Amygdala (tissue), 56 donors: ENCODE measurements around the gene ASMTL.
"Not testable (repeated sequence)": the region's sequence is repeated elsewhere in the genome, so short reads cannot be mapped to it uniquely, and the experiment has no call there.

ENCODE experiments used
- DNase-seq, 56 donors: peaks; one replicate each; lab custom pipeline; 2025; lab: John Stamatoyannopoulos, UW

ASMTL gene

DNA sequence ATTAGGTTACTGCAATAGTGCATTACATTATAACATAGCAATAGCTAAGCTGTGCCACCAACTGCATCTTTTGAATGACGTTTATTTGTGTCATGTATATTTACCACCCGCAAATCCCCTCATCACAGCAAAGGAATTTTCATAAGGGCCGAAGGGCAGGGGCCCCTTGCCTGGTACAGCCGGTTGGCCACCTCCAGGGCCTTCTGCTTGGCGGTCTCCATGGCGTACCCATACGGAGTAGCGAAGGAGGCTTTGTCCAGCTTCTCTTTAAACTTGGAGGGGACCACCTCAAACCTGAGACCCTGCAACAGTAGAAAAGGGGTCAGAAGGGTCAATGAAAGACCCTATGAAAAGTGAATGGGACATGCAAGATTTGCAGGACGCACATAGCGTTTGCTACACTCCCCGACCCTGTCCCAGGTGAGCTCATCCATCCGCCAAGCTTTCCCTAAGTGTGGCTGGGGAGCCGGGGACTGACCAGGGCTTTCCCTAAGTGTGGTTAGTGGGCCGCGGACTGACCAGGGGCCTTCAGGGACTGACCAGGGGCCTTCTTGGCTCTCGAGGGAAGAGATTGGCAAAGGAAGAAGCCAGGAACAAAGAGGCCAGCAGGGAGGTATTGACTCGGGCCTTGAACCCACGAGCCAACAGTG is 10.6 kb downstream of the ASMTL start:
- DNase-seq = no peak

DNA sequence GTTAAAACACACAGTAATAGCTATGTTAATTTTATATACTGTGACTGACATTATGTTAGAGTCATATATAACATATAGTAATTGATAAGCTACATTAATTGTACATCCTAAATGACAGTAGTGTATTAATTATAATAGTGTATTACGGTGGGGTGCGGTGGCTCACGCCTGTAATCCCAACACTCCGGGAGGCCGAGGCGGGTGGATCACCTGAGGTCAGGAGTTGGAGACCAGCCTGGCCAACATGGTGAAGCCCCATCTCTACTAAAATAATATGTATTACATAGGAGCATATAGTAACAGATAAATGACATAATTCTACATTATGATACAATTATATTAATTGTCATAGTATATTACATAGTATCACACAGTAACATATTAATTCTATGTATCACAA is 12.2 kb downstream of the ASMTL start:
- no peak for DNase-seq

DNA sequence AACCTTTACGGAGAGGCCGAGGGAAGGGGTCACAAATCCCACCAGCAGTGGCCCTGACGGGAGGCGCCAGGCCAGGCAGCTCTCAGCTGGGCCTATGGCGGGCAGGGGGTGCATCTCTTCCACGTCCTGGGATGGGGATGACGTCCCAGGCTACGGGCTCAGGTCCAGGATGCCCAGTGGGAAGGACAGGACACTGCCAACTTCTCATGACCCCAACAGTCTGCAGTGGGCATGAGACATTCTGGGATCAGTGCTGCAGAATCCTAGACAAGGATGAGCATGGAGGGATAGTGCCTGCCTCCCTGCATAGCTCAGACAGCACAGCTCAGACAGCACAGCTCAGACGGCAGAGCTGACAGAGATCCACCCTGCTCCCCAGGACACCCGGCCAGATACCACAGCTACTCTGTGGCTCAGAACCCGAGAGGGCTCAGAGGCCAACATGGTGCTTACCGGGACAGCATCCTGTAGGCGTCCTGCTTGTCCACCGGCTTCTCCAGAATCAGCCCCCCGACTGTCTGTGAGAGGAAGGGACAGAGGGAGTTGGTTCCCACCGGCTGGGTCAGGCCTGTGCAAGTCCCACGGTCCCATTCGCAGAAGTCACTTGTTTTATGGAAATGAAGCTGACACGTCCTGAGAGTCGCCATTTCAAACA is 17.3 kb downstream of the ASMTL start:
- no peak for DNase-seq

DNA sequence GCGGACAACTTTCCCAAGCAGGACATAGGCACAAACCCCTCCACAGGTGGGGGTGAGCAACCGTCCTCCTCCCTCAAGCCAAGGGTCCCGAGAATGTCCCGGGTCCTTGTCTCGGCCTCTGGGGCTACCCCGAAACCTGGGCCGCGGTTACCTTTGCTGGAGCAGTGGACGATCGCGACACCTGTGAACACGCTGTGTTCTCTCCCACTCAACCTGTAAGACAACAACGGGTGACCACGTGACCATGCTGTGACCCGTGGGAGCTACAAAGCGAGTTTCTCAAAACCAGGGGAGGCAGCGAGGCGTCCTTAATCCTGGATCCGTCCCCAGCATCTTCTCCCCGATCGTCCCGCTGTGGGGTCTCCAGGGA is 17.9 kb downstream of the ASMTL start:
- no peak for DNase-seq

DNA sequence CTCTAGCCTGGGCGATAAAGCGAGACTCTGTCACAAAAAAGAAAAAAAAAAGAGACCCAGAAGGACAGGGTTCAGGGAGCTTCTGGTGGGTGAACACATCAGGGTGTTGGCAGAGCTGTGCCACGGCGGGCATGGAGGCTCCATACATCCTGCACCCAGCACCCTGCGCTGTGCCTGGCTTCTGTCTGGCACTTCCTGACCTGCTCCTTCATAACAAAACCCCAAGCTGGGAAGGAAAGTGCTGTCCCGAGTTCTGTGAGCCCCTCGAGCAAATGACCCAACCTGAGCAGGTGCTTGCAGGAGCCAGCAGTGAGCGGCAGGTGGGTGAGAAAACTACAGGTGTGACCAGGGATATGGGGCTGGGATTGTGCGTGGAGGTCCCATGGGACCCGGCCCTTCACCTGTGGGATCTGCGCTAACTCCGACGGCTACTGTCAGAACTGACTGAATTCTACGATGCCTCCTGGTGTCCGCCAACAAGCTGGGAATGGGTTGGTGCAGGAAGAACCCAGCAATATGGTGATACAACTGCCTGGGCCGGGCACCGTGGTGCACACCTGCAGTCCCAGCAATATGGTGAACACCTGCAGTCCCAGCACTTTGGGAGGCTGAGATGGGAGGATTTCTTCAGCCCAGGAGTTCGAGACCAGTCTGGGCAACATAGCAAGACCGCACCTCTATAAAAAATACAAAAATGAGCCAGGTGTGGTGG is 18.9 kb downstream of the ASMTL start:
- no peak for DNase-seq

DNA sequence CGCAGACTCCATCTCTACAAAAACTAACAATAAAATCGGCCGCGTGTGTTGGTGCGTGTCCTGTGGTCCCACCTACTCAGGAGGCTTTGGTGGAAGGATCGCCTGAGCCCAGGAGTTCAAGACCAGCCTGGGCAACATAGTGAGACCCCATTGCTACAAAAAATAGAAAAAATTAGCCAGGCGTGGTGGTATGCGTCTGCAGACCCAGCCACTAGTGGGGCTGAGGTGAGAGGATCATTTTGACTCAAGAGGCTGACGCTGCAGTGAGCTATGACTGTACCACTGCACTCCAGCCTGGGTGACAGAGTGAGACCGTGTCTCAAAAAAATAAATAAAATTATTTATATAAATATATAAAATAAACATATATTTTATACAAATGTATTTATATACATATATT is 22.3 kb downstream of the ASMTL start:
- no peak for DNase-seq

DNA sequence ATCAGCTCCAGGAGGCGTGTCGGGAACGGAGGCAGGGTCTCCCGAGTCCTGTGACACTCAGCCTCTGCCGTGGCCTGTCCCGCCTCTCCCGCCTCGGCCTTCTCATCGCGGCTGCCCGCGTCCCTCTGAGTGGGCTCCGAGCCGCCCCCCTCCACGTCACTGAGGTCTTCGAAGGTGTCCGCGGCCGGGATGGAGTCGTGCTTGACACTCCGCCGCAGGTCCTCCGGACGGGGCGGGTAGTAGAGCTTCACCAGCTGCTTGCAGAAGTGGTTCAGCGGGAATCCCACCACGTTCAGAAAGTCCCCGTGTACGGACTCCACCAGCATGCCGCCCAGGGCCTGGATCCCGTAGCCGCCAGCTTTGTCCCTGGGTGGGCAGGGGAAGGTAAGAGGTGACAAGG is 25.0 kb downstream of the ASMTL start:
- DNase-seq = no peak

DNA sequence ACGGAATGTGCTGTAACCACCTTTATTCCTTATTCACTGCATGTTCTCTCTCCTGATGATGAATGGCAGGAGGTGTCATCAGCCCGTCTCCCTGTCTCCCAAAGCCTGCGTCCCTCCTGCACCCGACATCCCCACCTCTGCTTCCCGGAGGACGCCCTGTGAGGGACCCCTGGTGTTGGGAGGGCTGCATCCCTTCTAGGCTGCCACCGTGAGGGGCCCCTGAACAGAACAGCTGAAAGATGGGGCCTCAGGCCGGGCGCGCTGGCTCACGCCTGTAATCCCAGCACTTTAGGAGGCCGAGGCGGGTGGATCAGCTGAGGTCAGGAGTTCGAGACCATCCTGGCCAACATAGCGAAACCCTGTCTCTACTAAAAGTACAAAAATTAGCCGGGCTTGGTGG is 26.4 kb downstream of the ASMTL start:
- DNase-seq = not testable (repeated sequence)

DNA sequence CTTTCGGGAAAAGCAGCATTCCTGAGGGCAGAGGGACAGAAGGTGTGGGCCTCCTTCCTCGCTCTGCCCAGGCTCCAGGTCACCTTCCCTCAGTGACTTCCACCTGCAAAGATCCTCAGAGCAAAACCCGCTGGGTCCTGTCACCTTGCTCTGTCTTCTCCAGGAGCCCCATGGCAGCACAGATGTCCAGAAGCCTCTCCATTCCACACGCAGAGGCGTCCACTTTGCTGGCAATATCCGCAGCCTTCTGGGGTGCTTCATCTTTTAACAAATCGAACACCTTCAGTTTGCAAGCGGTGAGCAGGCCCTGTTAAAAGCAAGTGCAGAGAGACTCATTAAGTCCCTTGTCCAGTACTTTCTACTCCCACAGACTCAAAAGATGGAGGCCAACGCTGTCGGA is 27.3 kb downstream of the ASMTL start:
- no peak for DNase-seq

DNA sequence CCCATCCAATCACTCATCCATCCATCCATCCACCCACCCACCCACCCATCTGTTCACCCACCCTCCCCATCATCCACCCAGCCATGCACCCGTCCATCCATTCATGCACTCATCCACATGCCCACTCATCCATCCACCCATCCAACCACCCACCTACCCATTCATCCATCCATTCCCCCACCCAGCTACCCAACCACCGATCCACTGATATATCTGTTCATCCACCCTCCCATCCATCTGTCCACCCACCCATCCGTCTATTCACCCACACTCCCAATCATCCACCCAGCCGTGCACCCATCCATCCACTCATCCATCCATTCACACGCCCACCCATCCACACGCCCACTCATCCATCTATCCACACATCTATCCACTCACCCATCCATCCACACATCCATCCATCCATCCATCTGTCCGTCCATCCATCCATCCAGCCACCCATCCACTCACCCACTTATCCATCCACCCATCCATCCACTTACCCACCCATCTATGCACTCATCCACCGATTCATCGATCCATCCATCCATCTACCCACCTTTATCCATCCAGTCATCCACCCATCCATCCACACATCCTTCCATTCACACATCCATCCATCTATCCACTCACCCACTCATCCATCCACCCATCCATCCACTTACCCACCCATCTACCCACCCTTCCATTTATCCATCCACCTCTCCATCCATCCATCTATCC is 28.4 kb downstream of the ASMTL start:
- DNase-seq = no peak

DNA sequence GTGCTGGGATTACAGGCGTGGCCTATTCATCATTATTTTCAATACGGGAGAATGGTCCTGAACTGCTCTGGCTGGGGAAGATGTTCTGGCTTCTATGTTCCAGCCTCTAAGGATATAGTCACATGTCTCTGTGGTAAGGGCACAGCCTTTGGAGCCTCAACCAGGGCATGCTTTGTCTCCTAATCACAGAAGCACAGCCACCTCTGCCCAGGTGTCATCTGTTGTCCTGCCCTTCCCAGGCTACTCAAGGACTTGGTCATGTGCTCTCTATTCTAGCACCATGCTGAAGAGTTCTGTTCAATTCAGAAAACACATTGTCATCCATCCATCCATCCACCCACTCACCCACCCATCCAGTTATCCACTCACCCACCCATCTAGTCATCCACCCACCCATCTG is 29.5 kb downstream of the ASMTL start:
- DNase-seq = no peak

DNA sequence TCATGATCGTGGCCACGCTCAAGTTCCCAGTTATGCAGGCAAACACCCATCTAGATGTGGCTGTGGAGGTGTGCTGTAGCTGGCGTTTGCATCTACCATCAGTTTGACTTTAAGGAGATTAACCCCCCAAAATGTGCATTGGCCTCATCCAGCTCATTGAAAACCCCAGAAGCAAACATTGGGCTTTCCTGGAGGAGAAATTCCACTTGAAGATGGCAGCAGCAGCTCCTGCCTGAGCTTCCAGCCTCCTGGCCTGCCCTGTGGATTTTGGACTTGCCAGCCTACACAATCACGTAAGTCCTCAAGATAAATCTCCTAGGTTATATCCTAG is 30.6 kb downstream of the ASMTL start:
- no peak for DNase-seq

DNA sequence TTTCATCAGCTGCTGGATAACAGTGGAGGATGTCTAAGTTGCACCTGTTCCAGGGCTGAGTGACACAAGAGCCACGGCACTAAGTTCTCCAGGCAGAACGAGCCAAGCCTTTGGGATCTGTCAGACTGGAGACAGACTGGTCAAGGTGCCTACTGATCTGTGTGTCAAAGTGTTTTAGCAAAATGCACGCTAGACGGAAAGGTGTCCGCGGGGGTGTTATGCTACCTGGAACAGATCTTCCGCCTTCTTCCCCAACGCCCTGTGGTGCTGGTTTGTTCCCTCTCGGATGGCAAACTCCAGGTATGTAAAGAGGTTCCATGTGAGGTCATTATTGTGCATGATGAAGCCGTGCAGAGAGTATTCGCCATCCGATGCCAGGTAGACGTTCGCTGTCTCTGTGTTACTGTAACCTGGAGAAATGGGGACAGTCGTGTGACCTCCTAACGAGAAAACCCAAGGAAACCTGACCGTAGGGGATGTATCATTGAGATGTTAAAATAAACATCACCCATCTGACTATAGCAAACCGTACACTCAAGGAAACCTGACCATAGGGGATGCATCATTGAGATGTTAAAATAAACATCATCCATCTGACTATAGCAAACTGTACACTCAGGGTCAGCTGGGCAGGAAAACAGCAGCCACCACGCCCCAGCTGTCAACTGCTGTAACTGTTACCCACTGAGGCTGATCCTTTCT is 31.1 kb downstream of the ASMTL start:
- DNase-seq = no peak

DNA sequence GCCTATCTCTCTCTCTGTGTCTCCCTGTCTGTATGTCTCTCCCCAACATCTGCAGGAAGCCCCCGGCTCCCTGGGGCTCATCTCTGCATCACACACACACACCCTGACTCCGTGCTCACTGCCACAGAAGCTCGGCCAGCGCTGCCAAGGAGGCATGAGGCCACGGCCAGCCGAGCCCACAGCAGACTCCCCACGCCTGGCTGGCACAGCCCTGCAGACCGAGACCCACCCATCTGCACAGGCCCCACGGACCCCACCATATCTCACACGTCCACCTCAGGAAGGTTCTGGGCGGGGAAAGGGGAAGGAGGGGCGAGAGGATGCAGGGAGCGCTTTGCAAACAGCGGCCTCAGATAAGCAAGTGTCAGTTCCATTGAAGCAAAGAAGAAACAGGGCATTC is 32.3 kb downstream of the ASMTL start:
- no peak for DNase-seq

DNA sequence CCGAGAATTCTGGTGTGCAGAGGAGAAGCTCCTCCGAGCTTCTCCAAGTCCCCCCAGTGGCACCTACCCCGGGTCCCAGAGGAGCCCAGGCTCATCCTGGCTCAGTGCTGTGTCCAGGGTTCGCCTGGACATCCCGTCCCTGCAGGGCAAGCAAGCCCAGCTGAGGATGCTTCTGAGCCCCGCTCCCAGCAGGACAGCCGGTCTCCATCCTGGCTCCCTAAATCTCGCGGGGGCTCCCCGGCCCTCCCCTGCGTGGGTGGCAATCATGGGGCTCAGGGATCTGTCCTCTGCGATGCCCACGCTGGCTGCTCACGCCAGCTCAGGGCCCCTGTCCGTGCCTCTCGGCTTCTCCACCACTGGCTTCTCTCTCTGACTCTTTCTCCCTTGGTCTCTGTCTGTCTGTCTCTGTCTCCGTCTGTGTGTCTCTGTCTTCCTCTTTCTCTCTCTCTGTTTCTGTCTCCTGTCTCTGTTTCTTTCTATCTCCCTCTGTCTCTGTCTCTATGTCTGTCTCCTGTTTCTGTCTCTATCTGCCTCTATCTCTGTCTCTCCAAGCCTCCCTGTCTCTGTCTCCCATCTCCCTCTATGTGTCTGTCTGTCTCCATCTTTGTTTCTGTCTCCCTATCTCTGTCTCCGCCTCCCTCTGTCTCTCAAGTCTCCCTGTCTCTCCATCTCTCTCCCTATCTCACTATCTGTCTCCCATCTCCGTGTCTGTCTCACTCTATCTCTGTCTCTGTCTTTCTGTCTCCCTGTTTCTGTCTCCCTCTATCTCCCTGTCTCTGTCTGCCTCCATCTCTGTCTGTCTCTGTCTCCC is 33.0 kb downstream of the ASMTL start:
- no peak for DNase-seq

DNA sequence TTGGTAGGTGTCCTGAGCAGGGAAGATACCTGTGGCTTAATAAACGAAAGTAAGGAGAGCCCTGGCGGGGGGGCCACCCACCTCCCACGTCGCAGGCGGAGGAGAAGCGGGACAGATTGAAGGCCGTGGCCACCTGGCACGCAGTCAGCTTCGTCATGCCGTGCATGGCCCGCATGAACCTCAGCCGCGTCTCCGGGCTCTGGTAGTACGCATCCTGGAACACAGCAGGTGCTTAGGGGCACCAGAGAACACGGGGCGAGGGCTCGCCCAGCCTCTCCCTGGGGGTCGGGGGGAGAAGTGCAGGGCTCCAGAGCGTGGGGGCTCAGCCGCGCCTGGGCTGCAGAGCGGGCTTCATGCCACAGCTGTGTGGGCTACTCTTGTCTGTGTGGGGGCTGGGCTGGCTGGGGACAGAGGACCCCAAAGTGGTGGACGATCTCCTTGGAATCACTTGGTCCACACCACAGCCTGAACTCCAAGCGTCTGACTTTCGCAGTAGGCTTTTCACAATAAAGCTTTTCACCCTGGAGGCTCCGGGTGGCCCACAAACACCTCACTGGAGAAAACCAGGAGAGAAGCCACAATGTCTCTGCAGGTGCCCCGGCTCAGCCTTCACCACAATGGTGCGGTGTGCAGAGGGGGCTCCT is 33.7 kb downstream of the ASMTL start:
- DNase-seq = no peak

DNA sequence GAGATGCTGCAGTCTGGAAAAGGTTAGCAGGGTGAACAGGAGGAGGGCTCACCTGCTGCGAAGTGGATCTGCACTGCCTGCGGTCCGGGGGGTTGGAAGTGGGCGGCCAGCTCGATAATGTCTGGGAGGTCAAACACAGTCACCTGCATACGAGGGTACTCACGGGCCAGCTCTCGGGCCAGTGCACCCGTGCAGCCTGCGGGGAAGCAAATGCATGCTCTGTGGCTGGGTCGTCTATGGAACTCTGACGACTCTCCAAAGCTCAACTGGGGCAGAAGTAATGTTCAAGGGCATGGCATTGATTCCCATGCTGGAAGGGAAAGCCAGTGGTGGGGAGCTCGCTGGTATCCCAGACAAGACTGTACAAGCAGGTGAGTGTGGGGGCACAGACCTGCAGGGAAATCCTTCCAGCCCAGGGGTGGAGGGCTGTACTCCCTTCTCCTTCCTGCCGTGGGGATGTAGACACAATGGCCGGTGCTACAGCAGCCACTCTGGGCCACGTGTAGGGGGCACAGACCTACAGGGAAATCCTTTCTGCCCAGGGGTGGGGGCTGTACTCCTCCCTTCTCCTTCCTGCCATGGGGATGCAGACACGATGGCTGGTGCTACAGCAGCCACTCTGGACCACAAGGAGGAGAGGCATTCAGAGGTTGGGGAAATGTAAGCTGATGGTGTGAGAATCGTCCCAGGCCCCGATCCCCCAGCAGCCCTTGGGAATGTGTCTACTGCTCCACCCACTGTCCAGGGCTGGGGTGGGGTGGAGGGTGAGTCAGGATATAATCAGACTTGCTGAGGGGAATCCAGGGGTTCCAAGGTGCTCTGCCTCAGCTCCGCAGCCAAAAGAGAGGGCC is 34.6 kb downstream of the ASMTL start:
- no peak for DNase-seq

DNA sequence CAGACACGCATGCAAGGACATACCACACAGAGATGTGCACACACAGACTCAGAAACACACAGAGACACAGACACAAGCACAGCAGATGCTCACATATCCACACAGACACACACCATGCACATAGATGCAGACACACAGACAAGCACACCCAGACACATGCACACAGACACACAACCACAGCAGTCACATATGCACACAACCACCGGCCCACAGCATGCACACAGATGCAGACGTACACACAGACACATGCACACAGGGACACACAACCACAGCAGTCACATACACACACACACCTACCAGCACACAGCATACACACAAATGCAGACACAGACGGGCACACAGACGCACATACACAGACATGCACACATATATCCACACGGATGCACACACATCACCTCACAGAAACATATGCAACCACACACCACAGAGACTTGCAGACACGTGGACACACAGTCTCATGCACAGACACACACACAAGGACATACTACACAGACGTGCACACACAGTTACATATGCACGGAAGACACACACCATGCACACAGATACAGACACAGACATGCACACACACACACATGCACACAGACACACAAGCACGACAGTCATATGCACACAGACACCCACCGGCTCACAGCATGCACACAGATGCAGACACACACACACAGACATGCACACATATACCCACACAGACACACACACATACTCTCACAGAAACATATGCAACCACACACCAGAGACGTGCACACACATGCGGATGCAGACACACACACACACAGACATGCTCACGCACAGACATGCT is 35.5 kb downstream of the ASMTL start:
- DNase-seq = no peak
